Tibial nerve (tissue), 4 donors: ENCODE measurements around the gene SH3BP2.

Source experiments
- EP300 ChIP-seq, 2 donors: sonication (generic); formaldehyde crosslinking; IDR thresholded peaks; one replicate each; pipeline ENCODE4 v1.6.1; 2017; ENCODE audit warnings: antibody characterized with exemption in 2 of 2, mild to moderate bottlenecking in 1 of 2
- POLR2A ChIP-seq, 2 donors: fragments of 450-650 bp; IDR thresholded peaks; one replicate each; pipeline ENCODE4 v1.6.1; 2017; ENCODE audit warnings: antibody characterized with exemption in 2 of 2, mild to moderate bottlenecking in 2 of 2, moderate library complexity in 2 of 2
- TF ChIP-seq, protein P1 (sequence below), 5 experiments: fragments of 200-600 bp in 3 of 5; fragments of 450-650 bp in 2 of 5; sonication (generic) in 3 of 5; IDR thresholded peaks; one replicate each; pipeline ENCODE4 v1.5.1; 2016 to 2019; ENCODE audit warnings: antibody characterized with exemption in 5 of 5, mild to moderate bottlenecking in 3 of 5, moderate library complexity in 2 of 5

DNA sequence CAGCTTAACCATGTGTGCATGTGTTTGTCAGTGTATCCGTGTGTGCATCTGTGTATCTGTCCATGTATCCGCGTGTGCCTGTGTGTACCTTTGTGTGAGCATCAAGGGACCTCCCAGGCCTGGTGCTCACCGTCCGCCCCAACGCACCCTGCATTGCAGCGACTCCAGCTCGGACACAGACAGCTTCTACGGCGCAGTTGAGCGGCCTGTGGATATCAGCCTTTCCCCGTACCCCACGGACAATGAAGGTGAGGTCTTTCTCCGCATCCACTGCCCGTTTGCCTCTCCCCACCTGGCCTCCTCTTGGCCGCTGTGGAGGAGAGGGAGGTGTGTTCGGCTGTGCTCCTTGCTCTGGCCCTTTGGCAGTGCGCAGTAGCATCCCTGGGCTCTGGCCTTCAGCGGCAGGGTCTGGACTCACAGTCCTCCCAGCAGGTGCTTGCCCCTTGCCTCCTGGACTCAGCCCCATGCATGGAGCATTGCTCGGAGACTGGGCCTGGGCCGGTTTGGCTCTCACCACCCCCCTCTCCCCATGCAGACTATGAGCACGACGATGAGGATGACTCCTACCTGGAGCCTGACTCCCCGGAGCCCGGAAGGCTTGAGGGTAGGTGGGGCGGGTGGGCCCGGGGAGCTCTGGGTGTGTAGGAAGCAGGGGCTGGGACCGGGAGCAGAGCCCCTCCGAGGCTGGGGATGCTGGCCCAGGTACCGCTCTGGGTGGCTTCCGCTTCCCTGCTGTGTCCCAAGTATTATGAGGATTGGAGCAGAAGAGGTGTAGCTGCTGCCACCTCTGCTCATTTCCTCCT lies 34.4 kb downstream of the SH3BP2 start:
- TF ChIP-seq, protein P1, sequence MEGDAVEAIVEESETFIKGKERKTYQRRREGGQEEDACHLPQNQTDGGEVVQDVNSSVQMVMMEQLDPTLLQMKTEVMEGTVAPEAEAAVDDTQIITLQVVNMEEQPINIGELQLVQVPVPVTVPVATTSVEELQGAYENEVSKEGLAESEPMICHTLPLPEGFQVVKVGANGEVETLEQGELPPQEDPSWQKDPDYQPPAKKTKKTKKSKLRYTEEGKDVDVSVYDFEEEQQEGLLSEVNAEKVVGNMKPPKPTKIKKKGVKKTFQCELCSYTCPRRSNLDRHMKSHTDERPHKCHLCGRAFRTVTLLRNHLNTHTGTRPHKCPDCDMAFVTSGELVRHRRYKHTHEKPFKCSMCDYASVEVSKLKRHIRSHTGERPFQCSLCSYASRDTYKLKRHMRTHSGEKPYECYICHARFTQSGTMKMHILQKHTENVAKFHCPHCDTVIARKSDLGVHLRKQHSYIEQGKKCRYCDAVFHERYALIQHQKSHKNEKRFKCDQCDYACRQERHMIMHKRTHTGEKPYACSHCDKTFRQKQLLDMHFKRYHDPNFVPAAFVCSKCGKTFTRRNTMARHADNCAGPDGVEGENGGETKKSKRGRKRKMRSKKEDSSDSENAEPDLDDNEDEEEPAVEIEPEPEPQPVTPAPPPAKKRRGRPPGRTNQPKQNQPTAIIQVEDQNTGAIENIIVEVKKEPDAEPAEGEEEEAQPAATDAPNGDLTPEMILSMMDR (IDR thresholded peaks at IDR 0.05) = no peak
- no peak for TF ChIP-seq EP300 (IDR thresholded peaks at IDR 0.05)
- TF ChIP-seq POLR2A (IDR thresholded peaks at IDR 0.05) = no peak
